ENCODE results near the gene RALGPS1.

RALGPS1 gene

GRCh38 chr9:127199001-127199791 is 284.6 kb downstream of the RALGPS1 start:
- in situ Hi-C loops (cut with MboI; ENCODE audit: low sequenced_read_pairs), result loop anchor here (10.0 kb wide), 1 partner anchor 234 kb away; no protein-coding TSS in a partner anchor

GRCh38 chr9:127200106-127200862 is 285.7 kb downstream of the RALGPS1 start:
- in situ Hi-C loops (cut with MboI; ENCODE audit: low sequenced_read_pairs), result loop anchor here (5.0 kb wide), 1 partner anchor 258 kb away; no protein-coding TSS in a partner anchor

GRCh38 chr9:127201071-127201541 is 286.5 kb downstream of the RALGPS1 start:
- in situ Hi-C loops (cut with MboI; ENCODE audit: low sequenced_read_pairs), result loop anchor here (5.0 kb wide), 1 partner anchor 259 kb away; no protein-coding TSS in a partner anchor

GRCh38 chr9:127201731-127202130 is 287.1 kb downstream of the RALGPS1 start:
- in situ Hi-C loops (cut with MboI; ENCODE audit: low sequenced_read_pairs), result loop anchor here (5.0 kb wide), 1 partner anchor 259 kb away; no protein-coding TSS in a partner anchor

- in situ Hi-C loops (cut with MboI; ENCODE audit: low sequenced_read_pairs), result loop anchor here (5.0 kb wide), 1 partner anchor 260 kb away; no protein-coding TSS in a partner anchor
Observed at GRCh38 chr9:127202461-127203169, 288.0 kb downstream of the RALGPS1 start.

- in situ Hi-C loops (cut with MboI; ENCODE audit: low sequenced_read_pairs), result loop anchor here (5.0 kb wide), 1 partner anchor 262 kb away; no protein-coding TSS in a partner anchor
Observed at GRCh38 chr9:127203681-127204327, 289.2 kb downstream of the RALGPS1 start.

- in situ Hi-C loops (cut with MboI; ENCODE audit: low sequenced_read_pairs), result loop anchor here (5.0 kb wide), 1 partner anchor 263 kb away; no protein-coding TSS in a partner anchor
Observed at GRCh38 chr9:127204771-127205470, 290.3 kb downstream of the RALGPS1 start.

- in situ Hi-C loops (cut with MboI; ENCODE audit: low sequenced_read_pairs), result no loop called here
Observed at GRCh38 chr9:127205952-127206351, 291.4 kb downstream of the RALGPS1 start.

GRCh38 chr9:127206666-127207065 is 292.1 kb downstream of the RALGPS1 start:
- in situ Hi-C loops (cut with MboI; ENCODE audit: low sequenced_read_pairs), result no loop called here

GRCh38 chr9:127207734-127208410 is 293.3 kb downstream of the RALGPS1 start:
- in situ Hi-C loops (cut with MboI; ENCODE audit: low sequenced_read_pairs), result no loop called here

GRCh38 chr9:127208416-127208815 is 293.8 kb downstream of the RALGPS1 start:
- in situ Hi-C loops (cut with MboI; ENCODE audit: low sequenced_read_pairs), result no loop called here

- in situ Hi-C loops (cut with MboI; ENCODE audit: low sequenced_read_pairs), result no loop called here
Observed at GRCh38 chr9:127209220-127209619, 294.6 kb downstream of the RALGPS1 start.

- in situ Hi-C loops (cut with MboI; ENCODE audit: low sequenced_read_pairs), result no loop called here
Observed at GRCh38 chr9:127209948-127210640, 295.5 kb downstream of the RALGPS1 start.

- in situ Hi-C loops (cut with MboI; ENCODE audit: low sequenced_read_pairs), result no loop called here
Observed at GRCh38 chr9:127210851-127211730, 296.5 kb downstream of the RALGPS1 start.

- in situ Hi-C loops (cut with MboI; ENCODE audit: low sequenced_read_pairs), result no loop called here
Observed at GRCh38 chr9:127211983-127212382, 297.4 kb downstream of the RALGPS1 start.

- in situ Hi-C loops (cut with MboI; ENCODE audit: low sequenced_read_pairs), result no loop called here
Observed at GRCh38 chr9:127212453-127212852, 297.9 kb downstream of the RALGPS1 start.

GRCh38 chr9:127213859-127214258 is 299.3 kb downstream of the RALGPS1 start:
- in situ Hi-C loops (cut with MboI; ENCODE audit: low sequenced_read_pairs), result no loop called here
